AG09309 (cell line): ENCODE results near the gene NPHP1.
"Not testable (repeated sequence)": the region's sequence is repeated elsewhere in the genome, so short reads cannot be mapped to it uniquely, and the experiment has no call there.

Experiments used
- DNase-seq: peaks from one replicate; pipeline ENCODE4 v3.0.0-alpha.2; 2010; ENCODE audit warnings: low read depth
- H3K4me3 ChIP-seq: 2 replicates; pipeline ENCODE4 v1.5.1; 2011; ENCODE audit warnings: mild to moderate bottlenecking, low read depth, low read length, moderate library complexity; ENCODE audit not compliant: control insufficient read depth
- TF ChIP-seq, protein P1 (sequence below): IDR thresholded peaks from 2 replicates; pipeline ENCODE4 v1.5.1; 2011; ENCODE audit warnings: mild to moderate bottlenecking, low read depth, low read length, inconsistent platforms; ENCODE audit not compliant: insufficient read depth, control insufficient read depth; ENCODE audit errors: missing control alignments

The NPHP1 gene

GRCh38 chr2:110204408-110205385 lies at the start of gene NPHP1:
Gene NPHP1 (minus strand): TSS chr2:110205013. CDS start chr2:110204968, 45 bp downstream.
- peak within 1 kb of the TSS; percentile 93 for H3K4me3 ChIP-seq
- TF ChIP-seq, protein P1, sequence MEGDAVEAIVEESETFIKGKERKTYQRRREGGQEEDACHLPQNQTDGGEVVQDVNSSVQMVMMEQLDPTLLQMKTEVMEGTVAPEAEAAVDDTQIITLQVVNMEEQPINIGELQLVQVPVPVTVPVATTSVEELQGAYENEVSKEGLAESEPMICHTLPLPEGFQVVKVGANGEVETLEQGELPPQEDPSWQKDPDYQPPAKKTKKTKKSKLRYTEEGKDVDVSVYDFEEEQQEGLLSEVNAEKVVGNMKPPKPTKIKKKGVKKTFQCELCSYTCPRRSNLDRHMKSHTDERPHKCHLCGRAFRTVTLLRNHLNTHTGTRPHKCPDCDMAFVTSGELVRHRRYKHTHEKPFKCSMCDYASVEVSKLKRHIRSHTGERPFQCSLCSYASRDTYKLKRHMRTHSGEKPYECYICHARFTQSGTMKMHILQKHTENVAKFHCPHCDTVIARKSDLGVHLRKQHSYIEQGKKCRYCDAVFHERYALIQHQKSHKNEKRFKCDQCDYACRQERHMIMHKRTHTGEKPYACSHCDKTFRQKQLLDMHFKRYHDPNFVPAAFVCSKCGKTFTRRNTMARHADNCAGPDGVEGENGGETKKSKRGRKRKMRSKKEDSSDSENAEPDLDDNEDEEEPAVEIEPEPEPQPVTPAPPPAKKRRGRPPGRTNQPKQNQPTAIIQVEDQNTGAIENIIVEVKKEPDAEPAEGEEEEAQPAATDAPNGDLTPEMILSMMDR = no peak

GRCh38 chr2:110248081-110248795 lies 43.4 kb upstream of the NPHP1 start:
- DNase-seq, H3K4me3 ChIP-seq: not testable (repeated sequence)

More at GRCh38 chr2:110204408-110205385, at the start of gene NPHP1:
- peak; percentile 16 for DNase-seq

DNA sequence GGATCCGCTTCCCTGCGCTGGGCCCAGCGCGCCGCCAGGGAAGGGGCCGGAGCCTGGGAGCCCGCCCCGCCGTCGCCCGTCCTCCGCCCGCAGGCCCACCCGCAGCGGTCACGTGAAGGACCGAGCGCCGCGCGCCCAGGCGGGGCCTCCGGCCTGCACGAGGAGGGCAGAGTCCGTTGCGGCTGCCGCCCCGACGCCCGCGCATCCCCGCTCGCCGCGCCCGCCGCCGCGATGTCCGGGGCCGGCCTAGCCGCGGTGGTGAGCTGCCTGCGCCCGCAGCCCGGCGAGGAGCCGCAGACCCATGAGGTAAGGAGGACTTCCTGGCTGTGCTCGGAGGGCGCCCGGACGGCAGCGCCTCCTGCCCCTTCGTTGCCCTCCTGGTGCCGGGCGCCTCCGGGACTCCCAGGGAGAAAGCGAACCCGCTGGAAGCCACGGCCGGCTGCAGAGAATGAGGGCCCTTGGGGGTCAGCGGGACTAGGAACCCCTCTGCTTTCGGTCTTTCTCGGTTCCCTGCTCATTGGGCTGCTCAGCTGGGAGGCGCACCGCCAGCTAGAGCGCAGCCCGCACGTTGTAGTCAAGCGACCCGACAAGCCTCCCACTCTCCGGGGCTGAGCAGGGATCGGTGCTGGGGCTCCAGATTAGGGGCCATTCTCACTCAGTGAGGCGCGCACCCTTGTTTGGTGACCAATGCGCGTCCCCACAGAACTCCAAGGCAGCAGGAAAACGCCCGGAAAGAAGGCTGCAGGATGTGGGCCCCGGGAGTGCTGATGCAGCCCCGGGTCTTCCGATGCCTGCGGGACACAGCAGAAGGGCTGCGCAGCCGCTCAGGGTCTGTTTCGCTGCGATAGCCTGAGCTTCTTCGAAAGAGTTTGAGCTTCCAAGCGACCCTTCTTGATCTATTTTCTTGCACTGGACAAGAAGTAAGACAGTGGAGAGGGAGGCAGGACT lies 40.9 kb upstream of the NPHP1 start:
- DNase-seq, H3K4me3 ChIP-seq: not testable (repeated sequence)

DNA sequence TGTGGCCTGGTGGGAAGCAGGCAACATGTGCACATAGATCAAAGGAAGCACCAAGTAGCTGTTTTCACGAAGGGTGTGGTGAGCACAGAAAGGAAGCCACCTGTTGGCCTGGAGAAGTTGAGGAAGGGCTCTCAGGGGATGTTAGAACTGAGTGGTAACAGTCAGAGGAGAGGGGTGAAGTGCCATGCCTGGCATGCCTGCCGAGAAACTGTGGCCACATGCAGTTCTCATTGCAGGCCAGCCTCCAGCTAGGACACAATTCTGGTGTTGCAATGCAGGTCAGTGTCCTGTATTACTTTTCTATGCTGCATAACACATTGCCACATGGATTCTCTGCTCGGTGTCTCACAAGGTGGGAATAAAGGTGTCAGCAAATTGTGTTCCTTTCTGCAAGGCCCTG lies 38.5 kb upstream of the NPHP1 start:
- not testable (repeated sequence) for DNase-seq, H3K4me3 ChIP-seq

GRCh38 chr2:110234514-110234913 lies 29.7 kb upstream of the NPHP1 start:
- not testable (repeated sequence) for DNase-seq

GRCh38 chr2:110229886-110230285 lies 25.1 kb upstream of the NPHP1 start:
- not testable (repeated sequence) for H3K4me3 ChIP-seq, DNase-seq

More at GRCh38 chr2:110234514-110234913, 29.7 kb upstream of the NPHP1 start:
- H3K4me3 ChIP-seq = not testable (repeated sequence)

- H3K4me3 ChIP-seq, DNase-seq: not testable (repeated sequence)
These were observed 17.8 kb upstream of the NPHP1 start for GRCh38 chr2:110222626-110223025.

GRCh38 chr2:110221938-110222337 lies 17.1 kb upstream of the NPHP1 start:
- TF ChIP-seq, protein P1 = no peak
- H3K4me3 ChIP-seq = no peak overlapping the region
- DNase-seq = no peak

GRCh38 chr2:110220190-110220564 lies 15.4 kb upstream of the NPHP1 start:
- H3K4me3 ChIP-seq = no peak overlapping the region
- TF ChIP-seq, protein P1 = no peak
- DNase-seq = no peak
